Neuron (in vitro differentiated cells): ENCODE data around the gene SLC6A20.

Source experiments
- H2AFZ ChIP-seq: one replicate; pipeline ENCODE4 v1.6.1; 2013; ENCODE audit warnings: low read depth, mild to moderate bottlenecking, inconsistent platforms, low read length, moderate library complexity
- H3K27me3 ChIP-seq: one replicate; pipeline ENCODE4 v1.6.1; 2013; ENCODE audit warnings: low read length; ENCODE audit not compliant: insufficient read depth
- H3K36me3 ChIP-seq: one replicate; pipeline ENCODE4 v1.6.1; 2013; ENCODE audit warnings: low read length; ENCODE audit not compliant: insufficient read depth
- H3K4me1 ChIP-seq: one replicate; pipeline ENCODE4 v1.6.1; 2013; ENCODE audit warnings: low read length; ENCODE audit not compliant: insufficient read depth
- H3K4me3 ChIP-seq: 2 replicates; pipeline ENCODE4 v1.5.1; 2013; ENCODE audit warnings: mild to moderate bottlenecking, low read length, moderate library complexity
- H3K9me3 ChIP-seq: one replicate; pipeline ENCODE4 v1.6.1; 2013; ENCODE audit warnings: low read length

Gene SLC6A20

DNA sequence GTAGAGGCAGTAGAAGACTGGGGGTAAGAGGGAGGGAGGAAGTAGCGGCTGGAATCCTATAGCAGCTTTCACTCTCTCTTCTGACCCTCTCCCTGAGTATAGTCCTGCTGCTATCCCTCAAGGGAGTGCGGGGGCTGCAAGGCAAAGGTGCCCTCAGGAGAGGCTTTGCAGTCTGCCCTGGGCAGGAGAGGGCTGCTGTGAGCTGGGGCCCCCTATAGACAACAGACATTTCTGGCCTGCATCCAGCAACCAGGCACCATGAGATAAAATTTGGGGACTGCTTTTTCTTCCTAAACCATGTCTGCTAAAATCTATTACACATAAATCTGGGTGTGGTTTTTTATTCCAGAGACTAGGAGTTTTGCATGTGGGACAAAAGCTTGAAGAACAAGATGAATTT lies 59.1 kb downstream of the SLC6A20 start:
- Histone ChIP-seq H3K36me3 (peaks cover 90% of the 10 kb centered on the region), H3K4me1 (no peaks in the 10 kb centered on the region), H3K4me3 (no peak overlapping the region), H3K27me3 (no peaks in the 10 kb centered on the region), H2AFZ (no peak overlapping the region), H3K9me3 (no peaks in the 10 kb centered on the region)

DNA sequence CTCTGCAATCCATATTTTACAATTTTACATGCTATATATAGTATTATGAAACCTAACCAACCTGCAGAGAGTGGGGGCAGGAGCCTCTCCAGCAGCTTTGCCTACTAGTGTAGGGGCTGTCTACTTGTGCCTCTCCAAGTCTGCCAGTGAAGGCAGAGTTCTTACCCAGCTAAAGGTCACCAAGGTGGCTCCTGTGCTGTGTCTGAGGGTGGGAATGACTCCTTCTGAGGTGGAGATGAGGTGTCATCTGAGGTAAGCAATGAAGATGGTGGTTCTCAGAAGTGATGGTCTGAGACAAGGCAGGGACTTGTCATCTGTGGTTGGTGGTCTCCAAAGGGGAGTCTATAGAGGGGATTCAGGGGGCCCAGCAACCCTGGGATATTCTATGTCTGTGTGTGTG lies 59.6 kb downstream of the SLC6A20 start:
- Histone ChIP-seq H3K4me3 (no peak overlapping the region), H3K9me3 (no peaks in the 10 kb centered on the region), H3K36me3 (peaks cover 92% of the 10 kb centered on the region)

DNA sequence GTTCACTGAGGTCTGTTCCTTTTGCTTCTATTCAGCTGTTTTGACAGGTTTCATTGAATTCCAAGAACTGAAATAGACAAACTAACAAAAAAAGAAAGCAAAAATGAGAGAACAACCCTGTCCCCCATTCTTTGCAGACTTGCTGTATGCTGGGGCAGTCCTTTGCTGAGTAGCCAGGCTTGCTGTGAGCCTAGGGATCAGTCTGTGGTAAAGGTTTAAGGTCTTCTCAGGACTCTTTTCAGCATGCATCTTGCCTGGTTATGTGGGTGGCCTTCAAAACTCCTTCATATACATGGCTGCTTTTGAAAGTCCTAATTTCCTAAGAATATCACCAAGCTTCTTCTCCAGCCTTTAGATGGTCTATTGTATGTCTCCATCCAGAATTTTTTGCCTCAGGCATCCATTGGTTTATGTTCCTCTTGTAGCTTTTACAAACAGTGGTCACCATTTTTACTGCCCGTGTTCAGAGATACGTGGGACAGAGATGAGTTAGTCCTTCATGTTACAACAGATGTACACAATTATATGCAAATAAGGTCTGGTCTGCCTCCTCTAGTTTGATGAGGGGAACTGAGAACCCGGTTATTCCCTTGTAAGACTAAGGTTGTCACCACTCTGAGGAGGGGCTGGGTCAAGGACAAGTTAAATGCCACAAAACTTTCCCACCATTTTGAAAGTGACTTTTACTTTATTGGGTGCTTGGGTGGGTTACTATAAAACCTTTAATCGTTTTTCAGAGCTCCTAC lies 65.8 kb downstream of the SLC6A20 start:
- Histone ChIP-seq H3K4me1 (peaks cover 2% of the 10 kb centered on the region), H3K9me3 (no peaks in the 10 kb centered on the region), H3K27me3 (no peaks in the 10 kb centered on the region), H3K4me3 (no peak overlapping the region), H3K36me3 (peaks cover 56% of the 10 kb centered on the region), H2AFZ (no peak overlapping the region)

More for the DNA sequence above, 59.6 kb downstream of the SLC6A20 start:
- Histone ChIP-seq H3K27me3 (no peaks in the 10 kb centered on the region), H3K4me1 (no peaks in the 10 kb centered on the region), H2AFZ (no peak overlapping the region)

DNA sequence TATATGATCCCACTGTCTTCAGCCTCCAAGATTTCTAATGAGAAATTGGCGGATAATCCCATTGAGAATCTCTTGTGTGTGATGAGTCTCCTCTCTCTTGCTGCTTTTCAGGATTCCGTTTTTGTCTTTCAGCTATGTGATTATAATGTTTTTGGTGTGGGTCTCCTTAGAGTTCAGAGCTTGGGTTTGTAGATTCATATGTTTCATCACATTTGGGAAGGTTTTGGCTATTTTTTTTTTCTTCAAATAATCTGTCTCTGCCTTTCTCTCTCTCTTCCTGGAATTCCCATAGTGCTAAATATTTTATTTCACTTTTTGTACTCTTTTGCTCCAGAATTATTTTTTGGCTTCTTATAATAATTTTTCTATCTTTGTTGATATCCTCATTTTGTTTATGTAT lies 66.7 kb downstream of the SLC6A20 start:
- H3K4me1 ChIP-seq = peaks cover 2% of the 10 kb centered on the region
- H3K27me3 ChIP-seq = no peaks in the 10 kb centered on the region
- no peak overlapping the region for H3K4me3 ChIP-seq
- H2AFZ ChIP-seq = no peak overlapping the region
- H3K36me3 ChIP-seq = peaks cover 53% of the 10 kb centered on the region
- no peaks in the 10 kb centered on the region for H3K9me3 ChIP-seq

DNA sequence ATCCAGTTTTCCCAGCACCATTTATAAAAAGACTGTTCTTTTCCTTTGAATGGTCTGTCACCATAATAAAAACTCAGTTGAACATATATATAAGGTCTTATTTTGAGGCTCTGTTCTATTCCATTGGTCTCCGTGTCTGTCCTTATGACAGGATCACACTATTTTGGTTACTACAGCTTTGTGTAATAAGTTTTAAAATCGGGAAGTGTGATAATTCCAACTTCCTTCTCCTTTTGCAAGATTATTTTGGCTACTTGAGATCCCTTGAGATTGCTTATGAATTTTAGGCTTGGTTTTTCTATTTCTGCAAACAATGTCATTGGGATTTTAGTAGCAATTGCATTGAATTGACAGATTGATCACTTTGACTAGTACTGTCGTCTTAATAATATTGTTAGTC lies 71.4 kb downstream of the SLC6A20 start:
- Histone ChIP-seq H3K36me3 (peaks cover 45% of the 10 kb centered on the region), H3K4me3 (no peak overlapping the region), H3K4me1 (no peaks in the 10 kb centered on the region), H2AFZ (no peak overlapping the region), H3K27me3 (no peaks in the 10 kb centered on the region), H3K9me3 (no peaks in the 10 kb centered on the region)

DNA sequence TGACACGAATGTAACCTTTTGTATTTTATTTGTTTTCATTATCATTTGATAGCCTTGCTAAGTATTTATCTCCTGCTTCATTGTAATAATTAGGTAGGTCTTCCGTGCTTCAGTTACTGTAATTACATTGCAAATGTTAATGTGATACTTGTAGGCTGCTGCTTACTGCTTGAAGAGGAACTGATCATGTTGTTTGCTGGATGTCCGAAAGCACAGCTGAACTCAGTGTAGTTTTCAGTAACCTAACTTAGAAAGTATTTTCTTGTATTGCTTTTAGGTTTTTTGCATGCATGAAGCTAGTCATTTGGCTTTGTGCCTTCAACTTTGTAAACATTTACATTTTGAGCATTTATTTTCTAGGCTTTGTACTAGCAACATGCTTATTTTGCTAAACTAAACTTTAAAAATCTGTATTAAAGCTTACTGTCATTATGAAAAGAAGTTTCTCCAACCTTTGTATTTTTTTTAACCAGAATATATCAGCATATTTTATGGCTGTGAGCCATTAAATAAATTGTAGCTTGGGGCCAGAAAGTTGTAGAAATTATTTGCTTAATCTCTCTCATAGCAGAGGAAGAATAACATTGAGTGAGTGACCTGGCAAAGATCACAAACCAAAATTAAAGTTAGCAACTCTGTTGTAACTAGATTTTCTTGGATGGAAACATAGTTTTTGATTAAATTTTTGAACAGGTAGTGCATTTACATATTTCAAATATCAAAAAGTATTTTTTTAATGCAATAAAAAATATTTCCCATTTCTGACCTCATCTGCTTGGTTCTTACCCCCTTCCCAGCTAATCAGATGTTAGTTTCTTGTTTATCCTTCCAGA lies 76.5 kb downstream of the SLC6A20 start:
- Histone ChIP-seq H2AFZ (no peak overlapping the region), H3K36me3 (peaks cover 57% of the 10 kb centered on the region)

DNA sequence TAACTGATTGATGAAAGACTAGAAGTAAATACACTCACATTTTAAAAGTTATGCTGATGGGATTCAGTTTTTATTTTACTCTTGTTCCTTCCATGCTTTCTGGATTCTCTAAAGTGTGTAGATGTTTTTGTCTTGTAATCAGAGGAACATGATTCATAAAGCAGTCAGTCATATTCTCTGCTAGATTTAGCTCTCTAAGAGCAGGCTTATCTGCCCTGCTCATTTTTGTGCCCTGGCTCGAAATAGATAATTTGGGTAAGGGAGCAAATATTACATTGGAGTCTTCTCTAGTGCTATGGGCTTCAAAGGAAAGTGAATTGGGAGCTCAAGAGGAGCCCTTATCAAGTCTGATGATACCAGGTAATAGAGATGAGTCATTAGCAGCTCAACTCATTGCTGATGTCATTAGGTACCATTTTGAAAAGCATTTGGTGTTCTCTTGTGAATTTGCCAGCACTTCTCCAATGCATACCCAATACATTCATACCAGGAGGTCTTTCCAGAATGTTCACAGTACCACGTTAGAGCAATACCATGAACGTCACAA lies 79.5 kb downstream of the SLC6A20 start:
- H3K9me3 ChIP-seq = no peaks in the 10 kb centered on the region
- no peaks in the 10 kb centered on the region for H3K27me3 ChIP-seq
- H3K4me1 ChIP-seq = no peaks in the 10 kb centered on the region
- no peak overlapping the region for H2AFZ ChIP-seq
- H3K4me3 ChIP-seq = no peak overlapping the region
- peaks cover 56% of the 10 kb centered on the region for H3K36me3 ChIP-seq

More for the DNA sequence above, 76.5 kb downstream of the SLC6A20 start:
- H3K27me3 ChIP-seq = no peaks in the 10 kb centered on the region
- H3K4me1 ChIP-seq = no peaks in the 10 kb centered on the region
- no peaks in the 10 kb centered on the region for H3K9me3 ChIP-seq
- no peak overlapping the region for H3K4me3 ChIP-seq

DNA sequence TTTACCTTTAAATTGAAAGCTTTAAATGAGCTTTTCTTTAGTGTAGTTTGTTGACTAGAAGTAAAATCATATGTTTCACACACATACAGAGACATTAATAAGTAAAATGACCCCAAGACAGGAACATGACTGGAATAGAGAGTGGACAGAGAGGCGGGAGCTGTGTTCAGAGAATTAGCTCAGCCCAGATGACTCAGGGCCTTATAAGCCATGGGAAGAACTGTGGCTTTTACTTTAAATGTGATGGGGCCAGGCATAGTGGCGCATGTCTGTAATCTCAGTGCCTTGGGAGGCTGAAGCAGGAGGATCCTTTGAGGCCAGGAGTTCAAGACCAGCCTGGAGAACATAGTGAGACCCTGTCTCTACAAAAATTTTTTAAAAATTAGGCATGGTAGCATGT lies 80.4 kb downstream of the SLC6A20 start:
- Histone ChIP-seq H3K36me3 (peaks cover 64% of the 10 kb centered on the region), H3K9me3 (no peaks in the 10 kb centered on the region), H3K4me3 (no peak overlapping the region), H3K4me1 (no peaks in the 10 kb centered on the region), H3K27me3 (no peaks in the 10 kb centered on the region), H2AFZ (no peak overlapping the region)

DNA sequence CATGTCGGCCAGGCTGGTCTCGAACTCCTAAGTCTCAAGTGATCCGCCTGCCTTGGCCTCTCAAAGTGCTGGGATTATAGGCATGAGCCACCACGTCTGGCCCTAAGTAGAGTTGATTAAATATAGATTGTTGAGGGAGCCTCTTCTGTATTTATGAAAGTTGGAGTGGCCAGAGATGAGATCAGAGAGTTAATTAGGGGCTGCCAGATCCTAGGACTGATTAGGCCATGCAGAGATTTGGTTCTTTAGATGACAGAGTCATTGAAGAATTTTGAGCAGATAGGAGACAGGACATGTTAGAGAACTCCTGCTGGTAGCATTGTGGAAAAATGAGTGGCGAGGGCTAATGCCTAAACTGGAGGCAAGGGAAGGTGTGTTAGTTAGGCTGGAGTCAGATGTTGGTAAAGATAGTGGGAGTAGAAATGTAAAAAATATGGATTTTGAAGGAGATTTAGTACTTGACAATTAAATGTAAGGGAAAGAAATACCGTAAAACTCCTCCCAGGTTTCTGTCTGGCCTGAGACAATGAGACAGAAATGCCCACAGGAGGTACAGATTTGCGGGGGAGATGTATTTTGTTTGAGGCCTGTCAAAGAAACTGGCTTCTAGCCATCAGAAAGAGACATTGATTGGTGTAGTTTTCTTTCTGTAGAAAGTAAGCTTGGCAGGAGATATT lies 83.8 kb downstream of the SLC6A20 start:
- Histone ChIP-seq H3K27me3 (no peaks in the 10 kb centered on the region), H3K4me1 (no peaks in the 10 kb centered on the region), H3K9me3 (peaks cover 2% of the 10 kb centered on the region), H3K4me3 (no peak overlapping the region), H3K36me3 (peaks cover 68% of the 10 kb centered on the region), H2AFZ (no peak overlapping the region)

DNA sequence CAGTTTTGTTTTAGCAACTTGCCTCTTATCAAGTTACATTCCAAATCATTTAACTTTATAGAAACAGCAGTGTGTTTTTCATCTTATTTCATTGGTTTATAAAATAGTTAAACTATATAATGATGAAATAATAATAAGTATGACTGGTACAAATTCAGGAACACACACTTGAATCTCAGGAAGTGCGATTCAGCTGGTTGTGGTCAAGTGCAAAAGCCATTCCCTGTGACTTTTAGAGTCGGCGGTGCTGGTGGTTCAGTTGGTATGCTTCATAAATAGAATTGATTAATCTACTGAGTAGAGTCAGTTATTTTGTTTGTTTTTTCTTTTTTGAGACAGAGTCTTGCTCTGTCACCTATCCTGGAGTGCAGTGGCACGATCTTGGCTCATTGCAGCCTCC lies 84.4 kb downstream of the SLC6A20 start:
- H3K9me3 ChIP-seq = peaks cover 2% of the 10 kb centered on the region
- no peaks in the 10 kb centered on the region for H3K27me3 ChIP-seq
- peaks cover 69% of the 10 kb centered on the region for H3K36me3 ChIP-seq
- no peak overlapping the region for H3K4me3 ChIP-seq
- H2AFZ ChIP-seq = no peak overlapping the region
- H3K4me1 ChIP-seq = no peaks in the 10 kb centered on the region

DNA sequence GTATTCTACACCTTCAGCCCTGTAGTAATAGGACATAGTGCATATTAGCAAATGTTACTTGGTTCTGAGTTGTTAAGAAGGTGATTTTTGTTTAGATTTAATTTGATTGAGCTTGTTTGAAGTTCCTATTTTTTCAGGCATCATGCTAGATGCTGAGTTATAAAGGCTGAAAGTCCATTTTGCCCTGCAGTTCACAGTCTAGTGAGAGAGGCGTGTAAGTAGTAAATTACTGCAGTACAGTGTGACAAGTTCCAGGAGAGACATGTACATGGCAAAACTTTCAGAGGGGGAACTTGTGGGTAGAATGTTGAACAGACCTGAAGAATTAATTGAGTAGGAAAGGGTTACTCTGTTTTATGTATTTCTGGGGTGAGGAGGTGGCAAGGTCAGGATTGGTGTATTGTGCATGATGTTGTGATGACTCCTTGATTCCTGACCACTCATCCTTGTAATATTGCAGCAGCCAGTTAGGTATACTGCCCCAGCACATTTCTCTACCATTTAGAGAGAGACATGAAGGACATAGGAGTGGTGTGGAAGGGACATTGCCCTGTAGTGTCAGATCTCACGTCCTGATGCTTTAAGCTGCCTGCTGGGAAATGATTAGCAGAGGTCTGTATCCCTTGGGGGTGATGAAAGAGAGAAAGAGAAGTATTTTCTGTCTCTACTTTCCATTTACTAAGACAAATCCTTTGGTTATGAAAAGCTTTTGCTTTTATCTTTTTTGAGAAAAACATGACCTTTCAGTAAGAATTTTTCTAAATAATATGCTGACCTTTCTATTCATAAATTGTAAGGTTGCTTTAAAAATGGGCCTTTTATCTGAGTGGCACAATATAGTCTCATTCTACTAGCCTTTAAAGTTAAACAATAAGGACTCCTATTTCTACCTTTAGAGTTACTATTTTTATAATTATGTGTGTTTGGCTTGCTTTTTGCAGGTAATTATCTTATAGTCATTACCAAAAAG lies 90.2 kb downstream of the SLC6A20 start:
- H3K4me1 ChIP-seq = peaks cover 5% of the 10 kb centered on the region
- no peaks in the 10 kb centered on the region for H3K27me3 ChIP-seq
- peaks cover 58% of the 10 kb centered on the region for H3K36me3 ChIP-seq
- no peak overlapping the region for H2AFZ ChIP-seq
- no peak overlapping the region for H3K4me3 ChIP-seq
- H3K9me3 ChIP-seq = peaks cover 2% of the 10 kb centered on the region
